Fibroblast of lung (primary cell): ENCODE measurements around the gene GHRH. TPM values are rescaled to one million over a fixed set of nuclear protein-coding genes. Genes with fewer than 3 reads are reported as not detected.

Experiments used
- DNase-seq, 2 donors: peaks; one replicate each; pipeline versions ENCODE4 v3.0.0 to v3.0.0-alpha.2; 2010; ENCODE audit warnings: low read depth in 2 of 2
- H2AFZ ChIP-seq: 2 replicates; pipeline ENCODE4 v1.5.1; 2012; ENCODE audit warnings: low read length, control low read depth, inconsistent platforms
- H3K27ac ChIP-seq: 2 replicates; pipeline ENCODE4 v1.5.1; 2011; ENCODE audit warnings: low read length, control low read depth; ENCODE audit not compliant: insufficient read depth
- H3K27me3 ChIP-seq: 2 replicates; pipeline ENCODE4 v1.5.1; 2011; ENCODE audit warnings: mild to moderate bottlenecking, low read length; ENCODE audit not compliant: control insufficient read depth, insufficient read depth
- H3K36me3 ChIP-seq: 2 replicates; pipeline ENCODE4 v1.5.1; 2011; ENCODE audit warnings: low read length; ENCODE audit not compliant: control insufficient read depth, insufficient read depth
- H3K4me1 ChIP-seq: 2 replicates; pipeline ENCODE4 v1.5.1; 2011; ENCODE audit warnings: low read length; ENCODE audit not compliant: control insufficient read depth, insufficient read depth; ENCODE audit errors: extremely low read depth
- H3K4me2 ChIP-seq: 2 replicates; pipeline ENCODE4 v1.5.1; 2011; ENCODE audit warnings: low read length, control low read depth; ENCODE audit not compliant: insufficient read depth; ENCODE audit errors: extremely low read depth
- H3K4me3 ChIP-seq, 4 experiments: fragments of 200-600 bp in 1 of 4; sonication (generic) in 1 of 4; replicated peaks in 1 of 4; 2 replicates each; pipeline ENCODE4 v1.5.1; 2011 to 2016; ENCODE audit warnings: low read length in 4 of 4, low read depth in 3 of 4, mild to moderate bottlenecking in 3 of 4, control low read depth in 2 of 4, inconsistent platforms in 1 of 4, mixed read lengths in 1 of 4; ENCODE audit not compliant: insufficient read depth in 1 of 4; ENCODE audit errors: control extremely low read depth in 1 of 4
- H3K79me2 ChIP-seq: 2 replicates; pipeline ENCODE4 v1.5.1; 2012; ENCODE audit warnings: mild to moderate bottlenecking, low read length, inconsistent platforms; ENCODE audit not compliant: control insufficient read depth, insufficient read depth
- H3K9ac ChIP-seq: 2 replicates; pipeline ENCODE4 v1.5.1; 2011; ENCODE audit warnings: mild to moderate bottlenecking, low read length, control low read depth; ENCODE audit not compliant: insufficient read depth
- H3K9me3 ChIP-seq: 2 replicates; pipeline ENCODE4 v1.5.1; 2012; ENCODE audit warnings: low read depth, low read length; ENCODE audit not compliant: control insufficient read depth, insufficient read depth
- H4K20me1 ChIP-seq: 2 replicates; pipeline ENCODE4 v1.5.1; 2011; ENCODE audit warnings: low read length; ENCODE audit not compliant: control insufficient read depth, insufficient read depth; ENCODE audit errors: extremely low read depth
- EZH2 ChIP-seq: IDR thresholded peaks from 2 replicates; pipeline ENCODE4 v1.5.1; 2012; ENCODE audit warnings: low read length, control low read depth, mild to moderate bottlenecking; ENCODE audit errors: missing control alignments
- polyA minus RNA-seq: library from RNA; depleted of rRNA, polyadenylated mRNA; stranded (reverse); fragments of >200 nt; gene quantifications from 2 replicates; pipeline ENCODE4 v1.2.3, GENCODE V29; 2011; ENCODE audit warnings: low replicate concordance
- polyA plus RNA-seq, 2 donors: library from polyadenylated mRNA; depleted of rRNA in 1 of 2; stranded (reverse) in 1 of 2; unstranded in 1 of 2; fragments of >200 nt; gene quantifications; 2 replicates each; pipeline ENCODE4 v1.2.1, GENCODE V29; 2011 to 2012; ENCODE audit warnings: missing spikeins in 1 of 2
- total RNA-seq: library from RNA; depleted of rRNA; stranded (reverse); fragments of >200 nt; gene quantifications from 2 replicates; pipeline ENCODE4 v1.2.1, GENCODE V29; 2014
- TF ChIP-seq, protein P1 (sequence below), 2 donors: IDR thresholded peaks in 1 of 2; conservative IDR thresholded peaks in 1 of 2; 1 replicate in 1 of 2; 2 replicates in 1 of 2; pipeline ENCODE4 v1.5.1; 2011 to 2012; ENCODE audit warnings: low read length in 2 of 2, control low read depth in 1 of 2, inconsistent platforms in 1 of 2, low read depth in 1 of 2, mild to moderate bottlenecking in 1 of 2

The GHRH gene, protein sequence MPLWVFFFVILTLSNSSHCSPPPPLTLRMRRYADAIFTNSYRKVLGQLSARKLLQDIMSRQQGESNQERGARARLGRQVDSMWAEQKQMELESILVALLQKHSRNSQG
- total RNA-seq: not detected in 2 replicates
- not detected in 2 replicates for polyA plus RNA-seq
- not detected in 2 replicates for polyA plus RNA-seq (2012)
- polyA minus RNA-seq: not detected in 2 replicates

DNA sequence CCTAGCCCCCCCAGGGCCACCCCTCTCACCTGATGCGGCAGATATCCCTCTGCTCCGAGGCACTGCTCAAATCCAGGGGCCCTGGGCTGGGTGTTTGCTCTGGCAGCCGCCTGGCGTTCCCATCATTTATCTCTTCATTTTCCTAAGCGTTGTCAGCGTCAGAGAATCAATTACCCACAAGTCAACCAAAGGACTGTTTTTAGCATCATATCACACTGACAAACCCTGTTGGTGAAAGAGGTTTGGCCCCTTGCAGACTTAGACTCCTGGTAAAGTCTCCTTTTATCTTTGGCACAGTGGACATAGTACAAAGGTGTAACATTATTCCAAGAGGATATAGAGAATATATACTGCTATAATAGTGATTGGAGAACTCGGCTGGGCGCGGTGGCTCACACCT lies at the start of gene GHRH:
Gene GHRH (minus strand): TSS at position 101 of the 400 bp plus-strand sequence. CDS start 4,925 bp downstream, outside the sequence.
- no peak within 1 kb of the TSS for H3K4me2 ChIP-seq
- H3K79me2 ChIP-seq: no peaks in the 10 kb centered on the region
- no peak within 1 kb of the TSS for H3K4me3 ChIP-seq

DNA sequence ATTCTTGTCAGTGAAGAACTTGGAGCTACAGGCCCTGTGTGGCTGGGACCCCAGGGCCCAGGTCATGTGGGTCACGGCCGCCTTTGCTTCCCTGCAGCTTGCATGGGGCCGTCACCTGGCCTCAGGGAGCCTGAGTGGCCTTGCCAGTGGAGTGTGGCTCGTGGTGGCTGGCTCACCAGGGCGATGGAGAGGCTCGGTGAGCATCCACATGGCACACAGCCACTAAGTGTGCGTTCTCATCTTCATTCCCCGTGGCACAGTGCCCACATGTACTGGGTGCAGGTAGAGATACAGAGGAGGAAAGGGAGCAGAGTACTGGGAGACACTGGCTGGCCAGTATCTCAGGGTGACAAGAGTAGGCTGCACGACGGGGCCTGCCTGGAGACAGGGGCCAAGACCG lies 49.3 kb upstream of the GHRH start:
- H3K79me2 ChIP-seq: peaks cover 13% of the 10 kb centered on the region
- H3K9me3 ChIP-seq: no peaks in the 10 kb centered on the region
- H2AFZ ChIP-seq: no peak overlapping the region
- DNase-seq: no peak
- no peaks in the 10 kb centered on the region for H3K27me3 ChIP-seq
- H3K4me3 ChIP-seq: no peak overlapping the region
- H3K4me1 ChIP-seq: peaks cover 27% of the 10 kb centered on the region
- no peak overlapping the region for H3K4me2 ChIP-seq
- H3K9ac ChIP-seq: no peak overlapping the region
- no peak overlapping the region for H3K27ac ChIP-seq
- peaks cover 4% of the 10 kb centered on the region for H3K36me3 ChIP-seq
- TF ChIP-seq EZH2: no peak
- TF ChIP-seq, protein P1, sequence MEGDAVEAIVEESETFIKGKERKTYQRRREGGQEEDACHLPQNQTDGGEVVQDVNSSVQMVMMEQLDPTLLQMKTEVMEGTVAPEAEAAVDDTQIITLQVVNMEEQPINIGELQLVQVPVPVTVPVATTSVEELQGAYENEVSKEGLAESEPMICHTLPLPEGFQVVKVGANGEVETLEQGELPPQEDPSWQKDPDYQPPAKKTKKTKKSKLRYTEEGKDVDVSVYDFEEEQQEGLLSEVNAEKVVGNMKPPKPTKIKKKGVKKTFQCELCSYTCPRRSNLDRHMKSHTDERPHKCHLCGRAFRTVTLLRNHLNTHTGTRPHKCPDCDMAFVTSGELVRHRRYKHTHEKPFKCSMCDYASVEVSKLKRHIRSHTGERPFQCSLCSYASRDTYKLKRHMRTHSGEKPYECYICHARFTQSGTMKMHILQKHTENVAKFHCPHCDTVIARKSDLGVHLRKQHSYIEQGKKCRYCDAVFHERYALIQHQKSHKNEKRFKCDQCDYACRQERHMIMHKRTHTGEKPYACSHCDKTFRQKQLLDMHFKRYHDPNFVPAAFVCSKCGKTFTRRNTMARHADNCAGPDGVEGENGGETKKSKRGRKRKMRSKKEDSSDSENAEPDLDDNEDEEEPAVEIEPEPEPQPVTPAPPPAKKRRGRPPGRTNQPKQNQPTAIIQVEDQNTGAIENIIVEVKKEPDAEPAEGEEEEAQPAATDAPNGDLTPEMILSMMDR (conservative IDR thresholded peaks at IDR 0.05 in 1 of 2, IDR thresholded peaks at IDR 0.05 in 1 of 2; ENCODE audit: low read depth in 1 of 2, low read length in 2 of 2): no peak
- H4K20me1 ChIP-seq: no peaks in the 10 kb centered on the region

More for the DNA sequence above, at the start of gene GHRH:
- DNase-seq: no peak
- Histone ChIP-seq H3K9me3 (no peaks in the 10 kb centered on the region), H4K20me1 (no peaks in the 10 kb centered on the region), H3K9ac (no peak within 1 kb of the TSS), H2AFZ (no peak within 1 kb of the TSS), H3K4me1 (no peaks in the 10 kb centered on the region), H3K36me3 (no peaks in the 10 kb centered on the region), H3K27ac (no peak within 1 kb of the TSS), H3K27me3 (peaks cover 32% of the 10 kb centered on the region)
- TF ChIP-seq, protein P1 (conservative IDR thresholded peaks at IDR 0.05 in 1 of 2, IDR thresholded peaks at IDR 0.05 in 1 of 2; ENCODE audit: low read depth in 1 of 2, low read length in 2 of 2): no peak
- no peak for TF ChIP-seq EZH2

DNA sequence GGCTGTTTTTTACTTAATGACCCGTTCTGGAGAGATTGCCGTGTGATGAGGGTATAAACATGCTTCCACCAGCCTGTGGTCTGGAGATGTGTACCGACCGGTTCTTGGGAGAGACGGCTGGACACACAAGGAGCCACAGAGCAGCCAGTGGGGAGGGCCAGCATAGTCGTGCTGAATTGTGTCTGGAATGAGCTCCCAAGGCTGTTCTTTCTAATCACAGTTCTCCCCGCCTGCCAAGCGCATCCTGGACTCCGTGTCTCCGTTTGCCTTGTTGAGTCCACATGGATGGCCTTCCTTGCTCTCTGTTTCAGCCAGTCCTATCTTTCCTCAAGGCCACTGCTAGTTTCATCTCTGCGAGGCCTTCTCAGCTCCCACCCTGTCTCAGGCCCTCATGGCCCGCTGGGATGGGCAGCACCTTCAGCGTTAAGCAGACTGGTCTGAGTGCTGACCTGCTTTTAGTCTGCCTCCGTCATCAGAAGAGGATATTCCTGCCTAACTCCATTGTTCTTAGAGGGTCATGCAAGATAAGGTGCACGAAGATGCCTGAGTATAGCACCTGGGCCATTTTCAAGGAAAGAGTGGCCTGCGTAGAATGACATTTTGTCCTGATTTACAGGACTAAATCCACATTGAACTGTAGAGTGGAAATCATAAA lies 48.4 kb upstream of the GHRH start:
- no peak overlapping the region for H3K4me3 ChIP-seq
- peaks cover 19% of the 10 kb centered on the region for H3K4me1 ChIP-seq
- no peaks in the 10 kb centered on the region for H3K27me3 ChIP-seq
- H3K4me2 ChIP-seq: no peak overlapping the region
- no peaks in the 10 kb centered on the region for H3K9me3 ChIP-seq
- no peaks in the 10 kb centered on the region for H4K20me1 ChIP-seq
- H3K9ac ChIP-seq: no peak overlapping the region
- peaks cover 3% of the 10 kb centered on the region for H3K36me3 ChIP-seq
- no peak overlapping the region for H3K27ac ChIP-seq
- H2AFZ ChIP-seq: no peak overlapping the region
- TF ChIP-seq, protein P1 (conservative IDR thresholded peaks at IDR 0.05 in 1 of 2, IDR thresholded peaks at IDR 0.05 in 1 of 2; ENCODE audit: low read depth in 1 of 2, low read length in 2 of 2): no peak
- no peak for TF ChIP-seq EZH2
- DNase-seq: no peak
- H3K79me2 ChIP-seq: peaks cover 10% of the 10 kb centered on the region
